ENCODE measurements around the gene TMEM81. TPM values are rescaled to one million over a fixed set of nuclear protein-coding genes. Genes with fewer than 3 reads are reported as not detected.

TMEM81 gene
- total and polyA plus RNA-seq, 7 donors, result 0.92 to 3.6 (median 2.2) TPM; not detected in 1

GRCh38 chr1:205042911-205043806 is 41.1 kb downstream of the TMEM81 start, which contains the start of gene CNTN2:
CNTN2 (plus strand) TSS chr1:205043212; CDS start chr1:205053186, 9,974 bp downstream.
- WGBS, 2 donors, result 11 to 15% methylated on average over 53 of the region's 53 CpGs
- H3K4me1 ChIP-seq, result peaks cover 0 to 11% (median 9%) of the 10 kb centered on the region in 4 donors
- intact Hi-C loops (cut with DNase I), result no loop called here
- peak within 1 kb of the TSS in 3 of 4 donors; percentile 15 to 29 (median 18) for H3K4me3 ChIP-seq
- no peaks in the 10 kb centered on the region for H3K36me3 ChIP-seq
- no peaks in the 10 kb centered on the region for H3K9me3 ChIP-seq
- no peak for DNase-seq
- H3K27me3 ChIP-seq, result peaks cover 14 to 71% (median 32%) of the 10 kb centered on the region in 3 donors
- no peak for TF ChIP-seq POLR2A (IDR thresholded peaks at IDR 0.05)
- no peak for TF ChIP-seq POLR2AphosphoS5 (IDR thresholded peaks at IDR 0.05)
- no peak for TF ChIP-seq EP300 (IDR thresholded peaks at IDR 0.05)
- TF ChIP-seq CTCF (IDR thresholded peaks at IDR 0.05), result no peak
- no peak within 1 kb of the TSS for H3K27ac ChIP-seq

GRCh38 chr1:205041998-205042910 is 42.0 kb downstream of the TMEM81 start:
- Histone ChIP-seq H3K27me3 (peaks cover 14 to 62% (median 32%) of the 10 kb centered on the region in 3 donors), H3K36me3 (no peaks in the 10 kb centered on the region), H3K4me3 (peak overlapping the region in 2 of 4 donors; percentile 15 to 29), H3K4me1 (peaks cover 0 to 11% (median 9%) of the 10 kb centered on the region in 4 donors), H3K9me3 (no peaks in the 10 kb centered on the region), H3K27ac (no peak overlapping the region)
- intact Hi-C loops (cut with DNase I), result no loop called here
- WGBS, 2 donors, result 54 to 66% methylated on average over 16 of the region's 16 CpGs
- TF ChIP-seq POLR2A (IDR thresholded peaks at IDR 0.05) (no peak), POLR2AphosphoS5 (IDR thresholded peaks at IDR 0.05) (no peak), CTCF (IDR thresholded peaks at IDR 0.05) (no peak), EP300 (IDR thresholded peaks at IDR 0.05) (no peak)
- no peak for DNase-seq

- Histone ChIP-seq H3K4me1 (peaks cover 0 to 11% (median 9%) of the 10 kb centered on the region in 4 donors), H3K36me3 (no peaks in the 10 kb centered on the region), H3K9me3 (no peaks in the 10 kb centered on the region), H3K4me3 (no peak overlapping the region), H3K27me3 (peaks cover 14 to 52% (median 32%) of the 10 kb centered on the region in 3 donors), H3K27ac (no peak overlapping the region)
- no peak for DNase-seq
- TF ChIP-seq POLR2A (IDR thresholded peaks at IDR 0.05), result no peak
- TF ChIP-seq POLR2AphosphoS5 (IDR thresholded peaks at IDR 0.05), result no peak
- TF ChIP-seq CTCF (IDR thresholded peaks at IDR 0.05), result no peak
- no peak for TF ChIP-seq EP300 (IDR thresholded peaks at IDR 0.05)
- WGBS, 2 donors, result 28 to 30% methylated on average over 4 of the region's 4 CpGs
- intact Hi-C loops (cut with DNase I), result no loop called here
Measured at GRCh38 chr1:205041001-205041715, 43.1 kb downstream of the TMEM81 start.

GRCh38 chr1:205038132-205038786 is 46.0 kb downstream of the TMEM81 start:
- intact Hi-C loops (cut with DNase I), result no loop called here

More at GRCh38 chr1:205038132-205038786, 46.0 kb downstream of the TMEM81 start:
- H3K9me3 ChIP-seq, result no peaks in the 10 kb centered on the region
- TF ChIP-seq POLR2A (IDR thresholded peaks at IDR 0.05) (no peak), CTCF (IDR thresholded peaks at IDR 0.05) (no peak), EP300 (IDR thresholded peaks at IDR 0.05) (no peak), POLR2AphosphoS5 (IDR thresholded peaks at IDR 0.05) (no peak)
- DNase-seq, result no peak
- H3K36me3 ChIP-seq, result no peaks in the 10 kb centered on the region
- 83 to 87% methylated on average over 6 of the region's 6 CpGs for WGBS, 2 donors
- peaks cover 0 to 9% (median 7%) of the 10 kb centered on the region in 4 donors for H3K4me1 ChIP-seq
- H3K27me3 ChIP-seq, result peaks cover 5 to 23% (median 14%) of the 10 kb centered on the region in 3 donors
- H3K27ac ChIP-seq, result no peak overlapping the region
- no peak overlapping the region for H3K4me3 ChIP-seq

All from sigmoid colon (tissue), 7 donors.